CD14-positive monocyte (primary cell): ENCODE measurements around the gene TTYH3. TPM values are rescaled to one million over a fixed set of nuclear protein-coding genes. Genes with fewer than 3 reads are reported as not detected.

Experiments used
- DNase-seq, 3 donors: peaks; one replicate each; pipeline ENCODE4 v3.0.0-alpha.2; 2011 to 2022
- H2AFZ ChIP-seq: 2 replicates; pipeline ENCODE4 v1.6.0; 2012; ENCODE audit warnings: mild to moderate bottlenecking, low read depth, low read length, inconsistent platforms; ENCODE audit not compliant: insufficient read depth, poor library complexity, severe bottlenecking
- H3K27ac ChIP-seq, 2 donors: 1 replicate in 1 of 2; 2 replicates in 1 of 2; pipeline ENCODE4 v1.5.1; 2012 to 2013; ENCODE audit warnings: low read length in 2 of 2, control low read depth in 1 of 2, inconsistent platforms in 1 of 2, low read depth in 1 of 2, mild to moderate bottlenecking in 1 of 2
- H3K27me3 ChIP-seq, 2 donors: one replicate each; pipeline versions ENCODE4 v1.6.0 to v1.6.1; 2011 to 2013; ENCODE audit warnings: low read length in 2 of 2; ENCODE audit not compliant: control insufficient read depth in 2 of 2, insufficient read depth in 2 of 2
- H3K36me3 ChIP-seq, 2 donors: replicated peaks in 1 of 2; 1 replicate in 1 of 2; 2 replicates in 1 of 2; pipeline versions ENCODE4 v1.5.1 to v1.6.1; 2012 to 2013; ENCODE audit warnings: low read length in 2 of 2, control low read depth in 1 of 2, inconsistent platforms in 1 of 2, mild to moderate bottlenecking in 1 of 2; ENCODE audit not compliant: insufficient read depth in 2 of 2, control insufficient read depth in 1 of 2
- H3K4me1 ChIP-seq, 2 donors: 1 replicate in 1 of 2; 2 replicates in 1 of 2; pipeline versions ENCODE4 v1.5.1 to v1.6.1; 2012 to 2013; ENCODE audit warnings: low read length in 2 of 2, control low read depth in 1 of 2, inconsistent platforms in 1 of 2, mild to moderate bottlenecking in 1 of 2, moderate library complexity in 1 of 2; ENCODE audit not compliant: insufficient read depth in 2 of 2, control insufficient read depth in 1 of 2
- H3K4me2 ChIP-seq: replicated peaks from 2 replicates; pipeline ENCODE3; 2012; ENCODE audit warnings: low read length, moderate library complexity, mild to moderate bottlenecking; ENCODE audit not compliant: poor library complexity, severe bottlenecking; ENCODE audit errors: extremely low read depth
- H3K4me3 ChIP-seq, 3 experiments: fragments of 200-600 bp in 1 of 3; sonication (generic) in 1 of 3; replicated peaks in 1 of 3; 1 replicate in 2 of 3; 2 replicates in 1 of 3; pipeline ENCODE4 v1.5.1; 2011 to 2013; ENCODE audit warnings: low read length in 3 of 3, mild to moderate bottlenecking in 3 of 3, control low read depth in 2 of 3, low read depth in 2 of 3, inconsistent platforms in 1 of 3, moderate library complexity in 1 of 3
- H3K79me2 ChIP-seq: 2 replicates; pipeline ENCODE4 v1.6.0; 2012; ENCODE audit warnings: mild to moderate bottlenecking, control low read depth, inconsistent platforms, low read length, moderate library complexity; ENCODE audit not compliant: insufficient read depth
- H3K9ac ChIP-seq: 2 replicates; pipeline ENCODE4 v1.6.0; 2017; ENCODE audit warnings: low read length, mild to moderate bottlenecking; ENCODE audit not compliant: insufficient read depth, poor library complexity, severe bottlenecking
- H3K9me3 ChIP-seq, 2 donors: replicated peaks in 1 of 2; 1 replicate in 1 of 2; 2 replicates in 1 of 2; pipeline versions ENCODE4 v1.5.1 to v1.6.1; 2012 to 2013; ENCODE audit warnings: low read length in 2 of 2, control low read depth in 1 of 2; ENCODE audit not compliant: control insufficient read depth in 1 of 2, insufficient read depth in 1 of 2
- H4K20me1 ChIP-seq: 2 replicates; pipeline ENCODE4 v1.6.0; 2012; ENCODE audit warnings: mild to moderate bottlenecking, low read length, control low read depth, moderate library complexity; ENCODE audit not compliant: insufficient read depth
- H3K27ac Mint-ChIP-seq, 7 donors: one replicate each; pipeline ENCODE4 v1.8.0; 2020; ENCODE audit warnings: mild to moderate bottlenecking in 7 of 7, mixed read lengths in 7 of 7, moderate library complexity in 6 of 7, inconsistent platforms in 2 of 7
- H3K27me3 Mint-ChIP-seq, 3 donors: one replicate each; pipeline ENCODE4 v1.8.0; 2021 to 2022; ENCODE audit warnings: low read depth in 3 of 3, mild to moderate bottlenecking in 3 of 3, mixed read lengths in 3 of 3, moderate library complexity in 3 of 3, inconsistent platforms in 1 of 3
- H3K36me3 Mint-ChIP-seq, 2 donors: one replicate each; pipeline ENCODE4 v1.8.0; 2020; ENCODE audit warnings: mixed read lengths in 2 of 2, inconsistent platforms in 1 of 2, mild to moderate bottlenecking in 1 of 2
- H3K4me1 Mint-ChIP-seq: one replicate; pipeline ENCODE4 v1.8.0; 2020; ENCODE audit warnings: mild to moderate bottlenecking, mixed read lengths
- H3K4me3 Mint-ChIP-seq, 2 donors: one replicate each; pipeline ENCODE4 v1.8.0; 2020; ENCODE audit warnings: mild to moderate bottlenecking in 2 of 2, mixed read lengths in 2 of 2, moderate library complexity in 1 of 2
- H3K9me3 Mint-ChIP-seq, 7 donors: one replicate each; pipeline ENCODE4 v1.8.0; 2020 to 2022; ENCODE audit warnings: mixed read lengths in 7 of 7, mild to moderate bottlenecking in 6 of 7, moderate library complexity in 6 of 7, inconsistent platforms in 2 of 7
- WGBS: methylation state at CpG from one replicate; pipeline ENCODE4 v1.1.5; 2013; ENCODE audit warnings: missing lambda C conversion rate; ENCODE audit not compliant: insufficient coverage; 5-methylcytosine and 5-hydroxymethylcytosine counted together
- intact Hi-C, 2 donors: fragments of 100-400 bp; cut with micrococcal nuclease; formaldehyde crosslinking; loops; one replicate each; pipeline versions ENCODE4 v1.15.0 to v1.15.1; 2023
- polyA plus RNA-seq, 3 donors: library from polyadenylated mRNA; depleted of rRNA in 1 of 3; unstranded in 2 of 3; stranded (reverse) in 1 of 3; fragments of 300-500 nt in 2 of 3; fragments of >200 nt in 1 of 3; fragmentation: Illumina TruSeq in 2 of 3; gene quantifications; 1 replicate in 2 of 3; 2 replicates in 1 of 3; pipeline ENCODE4 v1.2.3, GENCODE V29; 2012 to 2021
- TF ChIP-seq, protein P1 (sequence below): fragments of 200-600 bp; IDR thresholded peaks from one replicate; pipeline ENCODE4 v1.8.0; 2022; ENCODE audit warnings: antibody characterized with exemption, mild to moderate bottlenecking

TTYH3 gene
- polyA plus RNA-seq, 3 donors = 13.4 to 73.5 (median 17.4) TPM

DNA sequence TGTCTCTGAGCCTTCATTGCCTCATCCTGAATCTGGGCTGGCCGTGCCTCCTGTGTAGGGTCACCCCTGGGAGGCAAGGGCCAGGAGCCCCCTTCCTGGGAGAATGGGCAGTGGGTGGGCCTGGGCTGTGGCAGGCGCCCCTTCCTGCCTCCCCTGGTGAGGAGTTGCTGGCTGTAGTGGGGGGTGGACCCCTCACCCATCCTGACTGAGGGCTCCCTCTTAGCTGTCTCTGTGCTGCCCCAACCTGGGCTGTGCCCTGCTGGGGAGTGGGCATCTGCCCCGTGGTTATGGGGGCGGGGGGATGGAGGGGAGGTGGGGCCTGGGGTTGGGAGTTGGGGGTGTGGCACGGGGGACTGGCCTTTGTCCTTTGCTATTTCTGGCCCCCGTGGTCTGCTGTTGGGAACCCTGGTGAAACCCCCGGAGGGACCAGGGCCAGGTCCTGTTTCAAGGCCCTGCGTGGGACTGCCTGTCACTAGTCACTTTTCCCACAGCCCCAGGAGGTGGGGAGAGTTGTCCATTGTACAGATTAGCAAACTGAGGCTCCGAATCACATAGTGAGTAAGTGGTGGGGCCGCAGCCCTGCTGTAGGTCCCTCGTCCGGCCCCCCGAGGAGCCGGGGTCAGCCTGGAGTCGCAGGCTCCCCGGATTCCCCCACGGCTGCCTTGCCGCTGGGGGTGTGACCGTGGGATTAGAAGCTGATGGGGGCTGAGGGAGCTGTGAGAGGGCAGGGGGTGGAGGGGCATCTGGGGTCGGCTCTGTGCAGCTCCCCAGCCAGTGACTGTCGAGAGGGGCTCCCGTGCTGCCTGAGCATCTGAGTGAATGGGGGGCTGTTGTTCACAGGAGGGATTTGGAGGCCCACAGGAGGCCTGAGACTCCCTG lies 2.7 kb downstream of the TTYH3 start:
- H3K4me3 ChIP-seq = peak overlapping the region in 2 of 3 experiments; percentile 91 to 96
- H3K4me2 ChIP-seq = peak overlapping the region; percentile 91

DNA sequence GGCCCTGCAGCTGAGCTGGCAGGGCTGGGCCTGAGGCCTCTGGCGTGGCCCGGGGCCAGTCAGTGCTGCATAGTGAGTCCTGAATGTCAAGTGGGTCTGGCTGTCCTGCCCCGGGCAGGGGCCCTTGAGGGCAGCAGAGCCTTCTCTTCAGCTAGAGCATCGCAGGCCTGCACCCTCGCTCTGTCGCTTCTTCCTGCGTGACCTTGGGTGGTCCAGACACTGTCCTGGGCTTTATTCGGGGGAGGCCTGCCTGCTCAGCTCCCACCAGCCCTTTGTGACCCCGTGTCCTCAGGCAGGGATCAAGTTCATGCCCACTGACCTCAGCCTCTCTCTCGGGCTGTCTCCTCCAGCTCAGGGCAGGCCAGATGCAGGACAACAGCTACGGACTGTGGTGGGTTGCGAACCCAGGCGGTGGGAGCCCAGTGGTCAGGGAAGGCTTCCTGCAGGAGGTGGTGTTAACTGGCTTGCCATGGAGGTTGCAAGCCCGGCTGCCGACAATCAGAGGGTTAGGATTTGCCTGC lies 3.4 kb downstream of the TTYH3 start:
- no peak for DNase-seq
- Histone ChIP-seq H3K27me3 (no peaks in the 10 kb centered on the region), H2AFZ (no peak overlapping the region), H3K27ac (no peak overlapping the region), H3K9ac (no peak overlapping the region), H3K4me2 (peak overlapping the region; percentile 91), H3K79me2 (peaks cover 83% of the 10 kb centered on the region), H3K9me3 (no peaks in the 10 kb centered on the region), H3K4me1 (peaks cover 73 to 76% of the 10 kb centered on the region in 2 donors), H3K36me3 (peaks cover 3 to 11% of the 10 kb centered on the region in 2 donors), H4K20me1 (peaks cover 50% of the 10 kb centered on the region), H3K4me3 (peak overlapping the region in 1 of 3 experiments; percentile 96)
- 97% methylated on average over 15 of the region's 15 CpGs for WGBS
- TF ChIP-seq, protein P1, sequence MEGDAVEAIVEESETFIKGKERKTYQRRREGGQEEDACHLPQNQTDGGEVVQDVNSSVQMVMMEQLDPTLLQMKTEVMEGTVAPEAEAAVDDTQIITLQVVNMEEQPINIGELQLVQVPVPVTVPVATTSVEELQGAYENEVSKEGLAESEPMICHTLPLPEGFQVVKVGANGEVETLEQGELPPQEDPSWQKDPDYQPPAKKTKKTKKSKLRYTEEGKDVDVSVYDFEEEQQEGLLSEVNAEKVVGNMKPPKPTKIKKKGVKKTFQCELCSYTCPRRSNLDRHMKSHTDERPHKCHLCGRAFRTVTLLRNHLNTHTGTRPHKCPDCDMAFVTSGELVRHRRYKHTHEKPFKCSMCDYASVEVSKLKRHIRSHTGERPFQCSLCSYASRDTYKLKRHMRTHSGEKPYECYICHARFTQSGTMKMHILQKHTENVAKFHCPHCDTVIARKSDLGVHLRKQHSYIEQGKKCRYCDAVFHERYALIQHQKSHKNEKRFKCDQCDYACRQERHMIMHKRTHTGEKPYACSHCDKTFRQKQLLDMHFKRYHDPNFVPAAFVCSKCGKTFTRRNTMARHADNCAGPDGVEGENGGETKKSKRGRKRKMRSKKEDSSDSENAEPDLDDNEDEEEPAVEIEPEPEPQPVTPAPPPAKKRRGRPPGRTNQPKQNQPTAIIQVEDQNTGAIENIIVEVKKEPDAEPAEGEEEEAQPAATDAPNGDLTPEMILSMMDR = no peak
- intact Hi-C loops = no loop called here
- peaks cover 0 to 4% (median 0%) of the 10 kb centered on the region in 3 donors for H3K27me3 Mint-ChIP-seq
- peak overlapping the region in 6 of 7 donors; percentile 31 to 96 (median 86) for H3K27ac Mint-ChIP-seq
- peaks cover 26 to 34% of the 10 kb centered on the region in 2 donors for H3K36me3 Mint-ChIP-seq
- H3K4me1 Mint-ChIP-seq = peaks cover 50% of the 10 kb centered on the region
- H3K4me3 Mint-ChIP-seq = peak overlapping the region; percentile 30 to 56
- H3K9me3 Mint-ChIP-seq = peaks cover 0 to 5% (median 0%) of the 10 kb centered on the region in 7 donors

More for the DNA sequence above, 2.7 kb downstream of the TTYH3 start:
- Histone ChIP-seq H2AFZ (no peak overlapping the region), H3K36me3 (peaks cover 0 to 9% of the 10 kb centered on the region in 2 donors), H3K27me3 (no peaks in the 10 kb centered on the region), H3K9me3 (no peaks in the 10 kb centered on the region), H3K79me2 (peaks cover 76% of the 10 kb centered on the region), H3K9ac (peak overlapping the region; percentile 92), H4K20me1 (peaks cover 49% of the 10 kb centered on the region), H3K4me1 (peaks cover 66 to 69% of the 10 kb centered on the region in 2 donors), H3K27ac (peak overlapping the region; percentile 89 to 96)
- no peak for DNase-seq
- H3K9me3 Mint-ChIP-seq = peaks cover 0 to 5% (median 0%) of the 10 kb centered on the region in 7 donors
- peak overlapping the region; percentile 94 to 98 (median 98) for H3K27ac Mint-ChIP-seq
- WGBS = 95% methylated on average over 16 of the region's 22 CpGs
- peaks cover 0 to 4% (median 0%) of the 10 kb centered on the region in 3 donors for H3K27me3 Mint-ChIP-seq
- TF ChIP-seq, protein P1 = no peak
- peaks cover 46% of the 10 kb centered on the region for H3K4me1 Mint-ChIP-seq
- peaks cover 23 to 28% of the 10 kb centered on the region in 2 donors for H3K36me3 Mint-ChIP-seq
- peak overlapping the region; percentile 97 for H3K4me3 Mint-ChIP-seq
- intact Hi-C loops = loop anchor here (5.0 kb wide), 2 partner anchors 77 to 112 kb away; partner anchors contain the start of genes BRAT1 (in 1 of the 2) and IQCE (in 1 of the 2)
